Endometrium (tissue), 2 donors: ENCODE data around the gene CRBN.

Experiments
- FAIRE-seq: peaks from 2 replicates; lab custom pipeline; 2012; peaks lifted over from hg19 to GRCh38; lab: Jason Lieb, UNC
- donor health status: control.
- donor health status: control.

Gene CRBN

GRCh38 chr3:3179407-3180094 is at the start of gene CRBN:
Gene CRBN (minus strand): TSS chr3:3179691. CDS start chr3:3179687, 4 bp downstream.
- FAIRE-seq, result no peak

GRCh38 chr3:3227640-3228039 is 48.1 kb upstream of the CRBN start:
- no peak for FAIRE-seq

GRCh38 chr3:3221528-3221927 is 42.0 kb upstream of the CRBN start:
- FAIRE-seq, result no peak

- FAIRE-seq, result no peak
Measured at GRCh38 chr3:3216401-3216800, 36.9 kb upstream of the CRBN start.

GRCh38 chr3:3212781-3213440 is 33.4 kb upstream of the CRBN start:
- no peak for FAIRE-seq

GRCh38 chr3:3209714-3210113 is 30.2 kb upstream of the CRBN start:
- no peak for FAIRE-seq

- FAIRE-seq, result no peak
Measured at GRCh38 chr3:3209057-3209456, 29.6 kb upstream of the CRBN start.

GRCh38 chr3:3201611-3202010 is 22.1 kb upstream of the CRBN start:
- FAIRE-seq, result no peak

GRCh38 chr3:3200632-3201212 is 21.2 kb upstream of the CRBN start:
- FAIRE-seq, result peak; percentile 97

GRCh38 chr3:3199306-3199705 is 19.8 kb upstream of the CRBN start:
- no peak for FAIRE-seq

- FAIRE-seq, result no peak
Measured at GRCh38 chr3:3196148-3196861, 16.8 kb upstream of the CRBN start.

- no peak for FAIRE-seq
Measured at GRCh38 chr3:3194861-3195260, 15.4 kb upstream of the CRBN start.

- FAIRE-seq, result no peak
Measured at GRCh38 chr3:3192286-3192675, 12.8 kb upstream of the CRBN start.

GRCh38 chr3:3191675-3192285 is 12.3 kb upstream of the CRBN start:
- no peak for FAIRE-seq

GRCh38 chr3:3189961-3190360 is 10.5 kb upstream of the CRBN start:
- FAIRE-seq, result no peak

GRCh38 chr3:3189102-3189727 is 9.7 kb upstream of the CRBN start:
- FAIRE-seq, result no peak

GRCh38 chr3:3184876-3185275 is 5.4 kb upstream of the CRBN start:
- FAIRE-seq, result no peak

- FAIRE-seq, result no peak
Measured at GRCh38 chr3:3180456-3180855, 965 bp upstream of the CRBN start.

GRCh38 chr3:3178498-3179328 is 778 bp downstream of the CRBN start:
- FAIRE-seq, result no peak

GRCh38 chr3:3177861-3178497 is 1.5 kb downstream of the CRBN start:
- no peak for FAIRE-seq

- FAIRE-seq, result no peak
Measured at GRCh38 chr3:3172627-3173026, 6.9 kb downstream of the CRBN start.
